Stimulated activated CD4-positive, alpha-beta T cell treated with anti-CD3 and anti-CD28 coated beads, Interleukin-2, amount 100 ng/mL, for 48 hours (primary cell): ENCODE results near the gene MORC2.

Source experiments
- DNase-seq, 2 donors: peaks; one replicate each; pipeline ENCODE4 v3.0.0-alpha.2; 2020

The MORC2 gene

DNA sequence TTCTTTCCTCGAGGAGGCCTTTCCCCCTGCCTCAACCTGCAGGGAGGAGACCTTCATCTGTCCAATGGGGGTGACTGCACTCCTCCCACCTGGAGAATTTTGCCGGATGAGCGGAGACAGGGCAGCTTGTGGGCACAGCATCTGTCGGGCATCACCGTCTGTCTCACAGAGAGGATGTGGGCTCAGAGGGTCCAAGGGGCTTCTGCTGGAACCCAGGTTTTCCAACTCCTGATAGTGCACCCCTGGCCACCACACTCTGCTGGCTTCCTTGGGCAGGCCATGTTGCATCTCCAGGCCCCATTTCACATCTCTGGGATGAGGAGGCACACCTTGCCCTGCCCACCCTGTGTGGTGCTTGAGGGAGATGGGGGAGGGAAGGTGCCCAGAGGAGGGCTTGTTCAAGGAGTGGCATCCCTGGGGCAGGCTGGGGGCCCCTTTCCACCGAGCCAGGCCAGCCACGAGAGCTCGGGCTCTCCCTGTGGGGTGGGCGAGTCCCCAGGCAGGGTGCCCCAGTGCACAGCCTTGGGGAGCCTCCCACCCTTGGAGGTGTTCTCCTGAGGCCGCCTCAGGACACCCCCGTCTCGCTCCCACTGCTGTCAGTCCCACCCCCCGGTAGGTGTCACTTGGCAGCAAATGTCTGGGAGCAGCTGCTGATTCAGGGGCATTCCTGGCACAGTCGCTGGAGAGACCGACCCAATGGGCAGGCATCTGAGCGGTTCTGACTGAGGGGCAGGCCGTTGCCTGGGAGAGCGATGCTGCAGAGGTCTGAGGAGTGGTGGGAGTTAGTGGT lies 84.2 kb downstream of the MORC2 start:
- DNase-seq = no peak

DNA sequence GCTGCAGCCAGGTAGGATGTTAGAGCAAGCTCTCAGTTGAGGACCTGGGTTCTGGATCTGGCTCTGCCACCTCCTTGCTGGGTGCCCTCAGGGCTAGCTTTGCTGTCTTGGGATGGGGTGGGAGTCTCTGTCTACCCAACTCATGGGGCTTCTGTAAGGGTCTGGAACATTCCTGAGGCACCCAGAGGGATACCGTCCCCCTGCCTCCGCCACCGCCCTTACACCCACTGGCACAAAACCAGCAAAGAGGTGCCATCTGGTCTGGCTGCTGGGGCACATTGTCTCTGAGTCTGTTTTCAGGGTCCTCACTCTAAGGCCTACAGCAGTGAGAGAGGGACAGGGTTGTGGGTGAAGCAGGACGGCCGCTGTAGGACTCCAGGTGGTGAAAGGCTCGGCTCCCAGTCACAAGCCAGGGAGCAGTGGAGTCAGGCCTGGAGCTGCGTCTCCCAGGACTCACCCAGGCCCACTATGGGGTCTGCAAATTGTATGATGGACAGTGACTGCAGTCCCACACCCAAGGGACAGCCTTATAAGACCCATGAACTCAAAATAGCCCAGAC lies 84.9 kb downstream of the MORC2 start:
- DNase-seq = no peak

- no peak for DNase-seq
These were observed 85.5 kb downstream of the MORC2 start for GRCh38 chr22:30882974-30883533.

DNA sequence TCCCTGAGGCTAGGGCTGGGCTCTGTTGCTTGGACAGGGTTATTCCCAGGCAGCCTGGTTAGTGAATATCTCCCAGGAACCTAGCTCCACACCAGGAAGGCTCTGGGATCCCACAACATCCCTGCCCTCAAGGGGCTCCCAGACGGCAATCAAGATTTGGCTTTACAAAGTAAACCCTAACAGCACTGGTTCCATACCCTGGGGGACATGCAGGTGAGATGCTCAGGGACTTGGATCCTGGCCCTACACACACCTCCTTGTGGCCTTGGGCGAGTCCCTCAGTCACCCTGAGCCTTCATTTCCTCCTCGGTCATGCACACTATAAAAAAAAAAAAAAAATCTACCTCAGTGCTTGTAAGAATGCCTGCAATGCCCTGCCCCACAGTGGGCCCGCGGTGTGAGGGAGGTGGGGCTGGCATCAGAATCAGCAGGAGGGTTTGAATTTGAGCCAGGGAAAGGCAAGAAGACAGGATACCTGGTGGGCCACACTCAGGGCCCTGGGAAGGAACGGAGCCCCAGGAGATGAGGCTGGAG lies 86.3 kb downstream of the MORC2 start:
- DNase-seq = no peak

DNA sequence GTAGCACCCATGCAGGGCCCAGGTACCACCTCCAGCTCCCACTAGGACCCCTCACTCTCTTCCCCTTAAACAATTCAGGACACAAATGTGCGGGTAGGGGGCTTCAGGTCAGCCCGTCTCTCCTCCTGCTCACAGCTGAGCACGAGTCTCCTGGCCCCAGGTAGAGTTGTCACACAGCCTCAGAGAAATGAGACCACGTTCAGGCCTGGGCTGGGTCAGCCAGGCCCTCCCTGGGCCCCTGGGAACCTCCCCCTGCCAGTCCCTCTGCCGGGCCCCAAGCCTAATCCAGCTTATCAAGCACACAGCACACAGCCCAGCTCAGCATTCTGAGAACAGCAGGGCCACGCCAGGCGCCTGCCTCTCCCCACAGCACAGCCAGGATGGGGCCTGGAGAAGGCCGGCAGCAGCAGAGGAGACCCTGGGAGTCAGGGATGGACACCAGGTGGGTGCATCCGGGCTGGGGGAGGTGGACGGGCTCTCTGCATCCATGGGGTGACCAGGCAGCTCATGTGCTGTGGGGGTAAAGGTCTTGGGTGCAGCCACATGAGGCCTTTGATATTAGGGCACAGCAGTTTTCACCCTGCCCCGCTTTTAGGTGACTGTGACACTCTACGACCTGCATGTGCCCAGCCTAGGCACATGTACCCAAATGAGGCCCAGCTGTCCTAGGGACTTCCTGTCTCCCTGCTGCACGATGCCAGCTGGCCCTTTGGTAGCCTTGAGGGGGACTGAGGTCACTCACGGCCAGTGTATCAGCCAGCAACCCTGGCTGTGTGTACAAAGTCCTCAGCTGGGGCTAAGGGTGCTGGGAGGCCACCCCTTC lies 87.0 kb downstream of the MORC2 start:
- no peak for DNase-seq

- DNase-seq = no peak
These were observed 87.7 kb downstream of the MORC2 start for GRCh38 chr22:30880847-30881246.

DNA sequence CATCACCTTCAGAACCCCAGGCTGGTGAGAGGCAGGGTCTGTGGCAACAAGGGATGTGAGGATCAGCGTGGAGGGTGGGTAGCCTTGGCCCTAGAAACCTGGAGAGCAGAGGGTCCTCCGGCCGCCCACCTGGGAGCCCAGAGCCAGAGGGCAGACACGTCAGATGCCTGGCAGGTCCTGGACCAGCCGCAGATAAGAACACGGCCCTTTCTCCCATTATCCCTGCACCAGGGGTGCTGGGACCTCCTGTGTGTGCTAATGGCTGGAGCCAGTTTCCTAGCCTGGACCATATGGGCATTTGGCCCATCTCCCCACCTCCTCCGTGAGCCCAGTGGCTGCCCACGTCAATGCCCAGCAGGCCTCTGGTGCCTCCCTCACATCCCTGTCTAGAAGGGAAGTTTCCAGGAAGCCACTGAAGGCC lies 88.4 kb downstream of the MORC2 start:
- no peak for DNase-seq

- no peak for DNase-seq
These were observed 89.2 kb downstream of the MORC2 start for GRCh38 chr22:30879415-30879797.

- DNase-seq = no peak
These were observed 89.8 kb downstream of the MORC2 start for GRCh38 chr22:30878516-30879414.

- DNase-seq = no peak
These were observed 90.7 kb downstream of the MORC2 start for GRCh38 chr22:30877662-30878515.

GRCh38 chr22:30876915-30877553 lies 91.5 kb downstream of the MORC2 start:
- no peak for DNase-seq

DNA sequence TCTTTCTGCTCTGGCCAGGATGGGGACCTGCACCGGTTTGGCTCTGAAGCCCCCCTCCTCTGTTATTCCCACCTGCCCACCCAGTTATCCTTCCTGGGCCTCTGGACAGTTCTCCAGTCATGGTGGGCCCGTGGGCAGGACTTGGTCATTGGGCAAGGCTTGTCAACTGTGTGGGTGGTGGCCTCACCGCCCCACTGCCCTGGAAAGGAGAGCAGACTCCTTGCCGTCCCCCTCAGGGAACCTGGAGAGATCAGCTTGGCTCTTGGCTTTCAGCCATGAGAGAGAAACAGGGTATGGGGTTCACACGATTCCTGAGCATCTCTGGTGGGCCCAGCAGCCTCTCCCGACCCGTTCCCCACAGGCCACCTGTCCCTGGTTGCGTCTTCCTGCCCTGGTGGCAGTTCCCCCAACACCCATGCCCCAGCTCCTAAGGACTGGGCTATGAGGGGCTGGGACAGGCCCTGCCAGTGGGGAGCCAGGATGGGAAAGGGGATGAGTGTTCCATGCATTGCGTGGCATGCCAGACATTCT lies 92.3 kb downstream of the MORC2 start:
- DNase-seq = no peak

DNA sequence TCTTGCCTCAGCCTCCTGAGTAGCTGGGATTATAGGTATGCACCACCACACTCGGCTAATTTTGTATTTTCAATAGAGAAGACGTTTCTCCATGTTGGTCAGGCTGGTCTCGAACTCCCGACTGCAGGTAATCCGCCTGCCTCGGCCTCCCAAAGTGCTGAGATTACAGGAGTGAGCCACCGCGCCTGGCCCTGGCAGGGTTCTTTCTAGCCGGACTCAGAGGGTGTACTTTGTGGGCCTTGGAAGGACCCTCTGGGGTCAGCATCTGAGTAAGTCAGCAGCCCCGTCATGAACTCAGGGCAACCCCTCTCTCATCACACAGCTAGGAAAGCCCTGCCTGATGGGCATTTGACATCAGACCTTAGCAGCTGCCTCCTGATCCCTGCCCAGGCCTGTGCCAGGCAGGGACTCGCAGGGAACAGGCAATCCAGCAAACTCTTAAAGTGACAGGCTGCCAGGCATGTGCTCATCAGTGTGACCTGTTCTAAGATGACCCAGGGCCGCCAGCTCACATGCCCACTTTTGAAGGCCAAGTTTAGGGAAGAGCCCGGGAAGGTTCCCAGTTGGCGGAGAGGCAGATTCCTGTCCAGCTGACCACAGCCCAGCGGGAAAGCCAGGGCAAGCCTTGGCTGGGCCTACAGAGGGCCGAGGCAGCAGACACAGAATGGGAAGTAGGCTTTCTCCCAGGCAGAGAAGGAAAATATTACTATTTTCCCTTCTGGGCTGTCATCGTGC lies 92.9 kb downstream of the MORC2 start:
- no peak for DNase-seq
